Putamen (tissue), 1 donor: Measurements from ENCODE around the gene COL6A3.

ENCODE experiments used
- DNase-seq: peaks from one replicate; pipeline ENCODE4 v3.0.0-alpha.2; 2016; ENCODE audit warnings: low spot score

Gene COL6A3

DNA sequence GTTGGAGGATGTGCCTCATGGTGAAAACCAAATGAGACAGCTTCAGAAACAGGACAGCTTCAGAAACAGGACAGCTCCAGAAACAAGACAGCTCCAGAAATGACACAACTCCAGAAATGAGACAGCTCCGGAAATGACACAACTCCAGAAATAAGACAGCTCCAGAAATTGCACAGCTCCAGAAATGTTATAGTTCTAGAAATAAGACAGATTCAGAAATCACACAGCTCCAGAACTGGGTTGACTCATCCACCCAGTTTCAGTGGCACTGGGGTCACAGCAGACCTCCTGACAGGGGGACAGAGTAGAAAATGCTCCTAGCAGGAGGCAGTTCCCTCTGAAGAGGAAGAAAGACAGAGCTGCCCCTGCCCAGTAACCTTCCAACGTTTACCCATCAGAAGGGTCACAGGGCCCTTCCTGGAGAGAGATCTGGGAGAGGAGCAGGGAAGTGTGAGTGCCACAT, 26.9 kb upstream of the COL6A3 start:
- DNase-seq = no peak

DNA sequence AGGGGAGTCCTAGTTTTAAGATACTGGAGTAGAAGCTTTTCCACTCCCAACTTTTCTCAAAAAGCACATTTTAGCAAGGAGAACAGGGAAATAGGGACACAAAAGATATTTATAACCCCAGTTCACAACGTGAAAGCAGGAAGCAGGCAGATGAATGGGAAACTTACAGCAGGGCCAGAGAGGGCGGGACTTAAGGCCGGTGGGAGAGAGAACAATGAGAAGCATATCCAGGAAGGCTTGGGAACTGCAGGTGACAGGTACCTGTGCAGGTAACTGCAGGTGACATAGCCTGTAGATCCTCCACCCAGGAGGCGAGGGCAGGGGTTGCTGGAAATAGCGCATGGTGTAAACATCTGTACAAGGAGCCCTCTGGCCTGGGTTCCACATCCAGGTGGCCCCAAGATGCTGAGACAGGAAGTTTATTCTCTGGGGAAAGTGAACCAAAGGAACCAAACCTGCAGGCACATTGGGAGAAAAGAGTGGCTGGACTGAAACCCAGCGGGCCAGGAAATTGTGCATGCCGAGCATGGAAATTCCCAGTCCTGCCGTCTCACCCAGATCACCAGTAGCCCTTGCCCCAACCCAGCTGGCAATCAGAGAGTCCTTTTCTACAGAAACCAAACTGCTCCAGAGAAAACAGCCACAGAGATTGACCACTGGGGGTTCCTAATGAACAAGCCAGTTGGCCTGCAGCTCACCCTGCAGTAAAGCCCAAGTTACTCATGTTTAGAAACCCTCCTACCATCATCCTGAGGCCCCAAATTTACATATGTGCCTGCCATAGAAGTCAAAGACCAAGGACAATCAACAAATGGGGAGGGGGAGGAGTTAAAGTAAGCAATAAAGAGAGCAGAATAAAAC, 24.3 kb upstream of the COL6A3 start:
- no peak for DNase-seq

DNA sequence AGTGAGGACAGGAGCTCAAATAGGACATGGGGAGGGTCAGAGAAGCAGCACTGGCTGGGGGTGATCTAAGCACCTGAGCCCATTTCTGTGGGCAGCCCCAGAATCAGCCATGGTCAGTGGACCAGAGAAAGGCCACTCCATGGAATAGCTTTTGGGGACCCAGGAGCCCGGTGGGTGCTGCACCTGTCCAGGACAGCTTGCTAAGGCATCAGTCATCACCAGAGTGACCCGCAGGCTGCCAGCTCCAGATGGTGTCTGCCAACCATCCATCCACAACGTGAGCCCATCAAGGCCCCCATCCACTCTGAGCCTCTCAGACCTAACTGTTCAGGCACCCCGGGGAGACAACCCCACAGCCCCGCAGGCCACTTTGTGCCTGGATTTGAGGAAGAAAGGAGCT, 23.6 kb upstream of the COL6A3 start:
- no peak for DNase-seq

DNA sequence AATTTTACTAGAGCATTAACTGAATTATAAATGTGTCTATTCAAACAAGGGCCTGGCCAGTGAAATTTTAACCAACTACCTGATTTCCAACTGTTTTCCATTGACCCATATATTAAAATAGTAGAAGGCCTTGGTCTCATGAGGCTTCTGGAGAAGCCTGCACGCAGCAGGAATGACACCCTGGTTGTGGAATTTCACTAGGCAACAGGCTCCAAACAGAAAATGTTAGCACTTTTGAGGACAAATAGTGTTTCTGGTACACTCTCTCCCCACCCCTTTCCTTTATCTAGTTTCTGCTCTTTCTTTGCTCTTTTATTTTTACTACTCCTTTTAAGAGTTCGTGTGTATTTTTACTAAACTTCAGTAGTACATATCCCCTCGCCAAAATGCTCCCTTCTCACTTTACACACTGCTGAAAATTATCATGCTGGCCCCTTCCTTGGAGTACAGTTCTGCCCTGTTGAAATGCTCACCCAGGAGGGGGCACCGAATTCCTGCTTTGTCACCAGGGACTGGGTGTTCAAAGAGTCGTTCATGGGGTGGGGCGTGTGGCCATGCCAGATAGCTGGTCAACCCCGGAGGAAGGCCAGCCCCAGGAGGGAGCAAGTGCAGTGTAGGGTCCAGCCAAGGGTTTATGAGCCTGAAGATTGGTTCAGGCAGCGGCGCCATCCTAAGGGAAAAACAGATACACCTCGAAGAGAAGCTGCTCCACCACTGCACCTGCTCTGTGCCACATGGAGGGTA, 22.1 kb upstream of the COL6A3 start:
- DNase-seq = no peak

DNA sequence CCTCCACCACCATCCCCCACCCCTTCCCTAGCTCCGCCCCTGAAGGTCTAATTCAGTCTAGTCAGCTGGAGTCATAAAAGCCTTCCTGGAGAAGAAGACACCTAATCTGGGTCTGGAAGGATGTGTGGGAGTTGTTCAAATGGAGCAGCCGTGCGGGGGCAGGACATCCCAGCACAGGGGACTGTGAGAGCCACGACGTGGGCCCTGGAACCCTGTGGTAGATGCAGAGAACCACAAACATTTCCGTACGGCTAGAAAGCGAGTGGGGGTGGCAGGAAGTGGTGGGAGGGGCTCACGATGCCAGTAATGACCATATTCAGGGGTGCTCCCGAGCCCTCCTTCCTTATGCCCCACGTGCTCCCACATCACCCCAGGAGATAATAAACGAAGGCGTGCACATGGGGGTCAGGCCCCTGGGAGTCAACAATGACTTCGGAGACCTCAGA, 20.9 kb upstream of the COL6A3 start:
- DNase-seq = peak; percentile 34

DNA sequence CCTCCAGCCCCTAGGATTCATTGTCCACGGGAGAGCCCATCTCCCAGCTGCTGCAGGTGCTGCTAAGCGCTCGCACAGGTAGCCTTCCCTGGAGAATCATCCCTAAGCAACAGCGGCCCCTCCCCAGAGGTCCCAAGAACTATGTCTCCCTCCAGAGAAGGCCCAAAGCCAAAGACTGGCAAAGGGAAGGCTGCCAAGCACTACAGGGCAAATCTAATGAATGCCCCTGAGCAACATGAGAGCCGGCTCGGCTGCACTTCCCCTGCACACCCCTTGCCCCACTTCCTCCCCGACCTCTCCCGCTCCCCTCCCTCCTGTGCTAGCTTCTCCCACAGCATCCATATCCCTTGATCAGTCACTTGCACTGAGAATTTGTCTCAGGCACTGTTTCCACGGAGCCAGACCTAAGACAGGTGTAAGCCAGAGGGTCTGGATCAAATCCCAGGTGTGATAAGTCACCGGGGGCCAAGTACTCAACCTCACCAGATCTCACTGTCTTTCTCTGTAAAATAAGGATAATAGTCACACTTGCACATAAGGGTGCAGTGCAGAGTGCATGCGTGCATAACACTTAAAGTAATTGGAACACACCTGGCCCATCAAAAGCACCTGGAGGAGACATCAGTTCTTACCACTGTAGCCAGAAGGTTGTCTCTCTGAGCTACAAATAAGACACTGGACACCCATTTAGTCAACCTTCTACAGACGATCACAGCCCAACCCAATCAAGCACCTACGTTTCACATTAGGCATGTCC, 20.1 kb upstream of the COL6A3 start:
- no peak for DNase-seq

DNA sequence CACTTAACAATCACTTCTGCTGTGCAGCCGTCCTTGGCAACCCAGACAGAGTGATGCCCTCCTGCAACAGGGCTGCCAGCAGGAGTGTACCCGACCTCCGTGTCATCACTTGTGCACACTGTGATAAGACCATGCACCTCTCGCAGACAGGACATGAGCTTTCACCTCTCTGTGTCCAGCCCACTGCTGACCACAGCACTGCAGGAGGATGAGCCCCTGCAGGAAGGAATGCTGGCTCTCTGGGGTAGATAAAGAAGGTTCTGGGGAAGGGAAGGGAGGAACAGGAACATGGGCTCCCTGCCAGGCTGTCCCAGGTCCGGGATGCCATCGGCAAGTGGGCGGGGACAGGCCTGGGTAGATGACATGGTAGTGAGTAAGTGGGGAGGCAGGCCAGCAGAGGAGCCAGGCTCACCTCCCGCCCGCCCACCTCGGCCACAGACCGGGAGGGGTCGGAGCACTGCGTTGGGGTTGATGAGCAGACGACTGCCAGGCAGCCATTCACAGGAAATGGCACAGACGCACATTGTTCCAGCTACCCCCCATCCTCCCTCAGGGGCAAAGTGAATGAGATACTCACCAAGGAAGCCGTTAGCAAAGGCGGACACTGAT, 18.6 kb upstream of the COL6A3 start:
- DNase-seq = no peak

DNA sequence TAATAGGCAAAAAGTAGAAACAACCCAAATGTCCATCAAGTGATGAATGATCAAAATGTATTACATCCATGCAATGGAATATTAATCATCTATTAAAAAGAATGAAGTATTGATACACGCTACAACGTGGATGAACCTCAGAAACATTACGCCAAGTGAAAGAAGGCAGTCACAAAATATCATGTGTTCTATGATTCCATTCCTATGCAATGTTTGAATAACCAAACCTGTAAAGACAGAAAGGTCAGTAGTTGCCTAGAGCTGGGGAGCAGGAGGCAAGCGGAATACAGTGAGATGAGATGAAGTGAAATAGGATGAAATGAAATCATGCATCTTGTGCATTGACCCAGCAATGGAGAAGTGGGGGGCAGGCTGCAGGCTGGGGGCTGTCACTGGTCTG, 17.9 kb upstream of the COL6A3 start:
- no peak for DNase-seq

DNA sequence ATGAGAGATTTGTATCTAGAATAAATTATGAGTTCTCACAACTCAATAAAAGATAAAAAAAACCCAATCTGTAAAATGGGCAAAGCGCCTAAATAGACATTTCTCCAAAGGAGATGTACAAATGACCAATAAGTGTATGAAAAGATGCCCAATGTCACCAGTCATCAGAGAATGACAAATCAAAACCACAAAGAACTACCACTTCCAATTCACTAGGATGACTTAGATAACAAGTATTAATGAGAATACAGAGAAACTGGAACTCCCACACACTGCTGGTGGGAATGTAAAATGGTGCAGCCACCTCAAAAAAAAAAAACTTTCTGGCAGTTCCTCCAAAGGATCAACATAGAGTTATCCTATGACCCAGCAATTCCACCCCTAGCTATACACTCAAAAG, 17.4 kb upstream of the COL6A3 start:
- no peak for DNase-seq

DNA sequence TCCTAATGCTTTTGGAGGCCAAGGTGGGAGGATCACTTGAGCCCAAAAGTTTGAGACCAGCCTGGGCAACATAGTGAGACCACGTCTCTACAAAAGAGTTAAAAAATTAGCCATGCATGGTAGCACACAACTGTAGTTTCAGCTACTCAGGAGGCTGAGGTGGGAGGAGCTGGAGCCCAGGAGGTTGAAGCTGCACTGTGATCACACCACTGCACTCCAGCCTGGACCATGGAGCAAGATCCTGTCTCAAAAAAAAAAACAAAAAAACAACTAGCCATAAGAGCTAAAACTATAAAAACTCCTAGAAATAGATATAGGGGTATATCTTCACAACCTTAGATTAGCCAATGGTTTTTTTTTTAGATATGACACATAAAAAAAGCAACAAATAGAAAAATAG, 16.9 kb upstream of the COL6A3 start:
- DNase-seq = no peak

DNA sequence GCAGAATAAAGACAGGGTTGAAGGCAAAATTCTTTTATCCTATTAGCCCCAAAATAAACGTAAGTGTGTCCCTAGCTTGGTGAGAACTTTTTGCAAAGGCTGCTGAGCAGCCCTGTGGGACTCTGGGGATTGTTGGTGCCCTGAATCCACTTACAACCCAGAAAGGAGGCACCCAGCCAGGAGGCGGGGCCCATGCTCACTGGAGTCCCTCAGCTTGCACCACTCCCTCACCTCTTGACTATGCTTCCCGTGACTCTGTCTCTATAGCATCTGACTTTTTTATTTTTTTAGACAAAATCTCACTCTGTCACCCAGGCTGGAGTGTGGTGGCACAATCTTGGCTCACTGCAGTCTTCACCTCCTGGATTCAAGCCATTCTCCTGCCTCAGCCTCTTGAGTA, 15.8 kb upstream of the COL6A3 start:
- DNase-seq = no peak

DNA sequence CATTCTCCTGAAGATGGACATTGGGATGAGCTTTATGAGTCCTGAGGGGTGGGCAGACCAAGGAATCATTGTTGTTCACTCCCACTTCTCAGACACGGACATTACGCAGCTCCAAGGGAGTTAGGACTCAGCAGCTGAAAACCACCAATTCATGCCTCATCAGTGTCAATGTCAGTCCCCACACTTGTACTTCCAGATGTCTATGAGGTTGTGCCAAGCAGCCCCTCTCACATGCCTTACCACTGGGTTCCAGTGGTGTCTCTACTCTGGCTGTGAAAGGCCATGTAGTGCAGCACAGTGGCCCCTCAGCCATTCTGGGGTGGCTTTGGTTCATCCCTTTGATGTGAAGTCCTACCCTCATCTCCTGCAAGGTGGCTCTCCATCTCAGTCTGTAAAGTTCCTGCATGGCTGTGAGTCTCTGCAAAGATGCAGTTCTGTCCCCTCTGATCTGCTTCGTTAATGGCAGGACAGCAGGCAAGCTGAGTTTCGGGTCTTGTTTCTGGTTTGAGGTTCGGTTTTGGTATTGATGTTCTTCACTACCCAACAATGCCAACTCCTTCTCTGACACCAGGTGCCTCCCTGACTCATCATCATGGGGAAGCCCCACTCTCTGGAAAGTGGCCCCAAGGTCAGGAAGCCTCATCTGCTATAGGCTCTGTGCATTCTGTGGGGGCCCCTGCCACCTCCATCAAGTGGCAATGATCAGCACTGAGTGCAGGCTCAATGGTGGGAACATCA, 14.0 kb upstream of the COL6A3 start:
- DNase-seq = no peak

DNA sequence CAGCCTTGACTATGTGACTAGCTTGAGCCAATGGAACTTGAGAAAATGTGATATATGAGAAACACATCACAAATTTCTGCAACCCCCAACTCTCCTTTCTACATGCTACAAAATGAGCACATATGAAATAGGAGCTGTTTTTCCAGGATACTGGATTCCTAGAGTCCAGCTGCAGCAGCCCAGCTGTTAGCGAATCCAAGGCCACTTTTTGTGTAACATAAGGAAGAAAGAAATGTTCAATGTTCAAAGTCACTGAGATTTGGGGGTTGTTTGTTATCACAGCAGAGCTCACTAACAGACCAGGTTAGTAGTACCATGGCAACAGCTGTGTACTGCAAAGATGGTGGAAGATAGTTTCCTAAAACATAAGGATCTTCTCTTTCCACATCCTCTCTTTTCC, 12.6 kb upstream of the COL6A3 start:
- DNase-seq = no peak

DNA sequence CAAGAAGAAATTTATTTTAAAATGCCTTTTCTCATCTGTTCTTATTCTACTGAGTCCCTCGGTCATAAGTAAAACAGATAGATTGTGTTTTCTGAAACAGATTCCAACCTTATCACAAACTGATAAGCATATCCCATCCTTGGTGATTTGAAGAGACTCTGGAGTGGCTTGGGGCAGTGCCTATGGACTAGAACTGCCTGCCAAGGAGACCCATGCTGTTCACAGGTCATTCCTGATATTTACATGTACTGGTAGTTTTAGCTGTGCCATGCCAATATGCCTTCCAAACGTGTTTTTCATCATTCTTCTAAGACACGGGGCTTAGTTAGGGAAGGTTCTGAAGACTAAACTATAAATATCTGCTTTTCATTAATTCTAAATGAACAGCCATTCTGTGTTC, 11.4 kb upstream of the COL6A3 start:
- DNase-seq = no peak

DNA sequence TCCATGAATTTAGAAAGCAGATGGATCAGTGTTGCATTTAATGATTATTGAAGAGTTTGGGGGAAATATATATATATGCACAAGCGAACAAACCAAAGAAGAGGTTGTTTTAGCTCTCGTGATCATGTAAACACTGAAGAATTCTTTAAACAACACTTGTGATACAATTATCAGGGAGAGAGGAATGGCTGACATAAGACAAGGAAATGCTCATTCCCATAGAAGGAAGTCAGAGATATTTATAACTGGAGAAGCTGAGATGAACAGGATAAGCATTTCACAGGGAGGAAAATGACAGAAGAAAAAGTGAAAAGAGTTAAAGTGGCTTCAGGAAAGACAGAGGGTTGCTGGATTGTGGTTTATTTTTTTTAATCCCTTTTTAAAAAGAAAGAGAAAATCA, 10.6 kb upstream of the COL6A3 start:
- no peak for DNase-seq

DNA sequence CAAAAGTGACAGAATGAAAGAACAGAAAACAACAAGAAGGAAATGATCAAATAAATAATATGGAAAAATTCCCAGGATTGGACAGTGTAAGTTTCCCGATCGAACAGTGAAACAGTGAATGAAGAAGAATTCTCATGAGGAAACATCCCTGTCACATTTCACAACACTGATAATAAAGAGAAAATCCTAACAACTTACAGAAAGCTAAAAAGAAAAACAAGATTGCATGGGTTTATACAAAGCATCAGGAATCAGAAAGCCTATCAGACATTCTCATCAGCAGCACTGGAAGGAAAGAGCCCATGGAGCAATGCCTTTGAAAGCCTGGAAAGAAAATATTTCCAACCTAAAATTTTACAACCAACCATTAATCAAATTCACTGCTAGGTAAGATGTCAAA, 9.9 kb upstream of the COL6A3 start:
- DNase-seq = no peak

DNA sequence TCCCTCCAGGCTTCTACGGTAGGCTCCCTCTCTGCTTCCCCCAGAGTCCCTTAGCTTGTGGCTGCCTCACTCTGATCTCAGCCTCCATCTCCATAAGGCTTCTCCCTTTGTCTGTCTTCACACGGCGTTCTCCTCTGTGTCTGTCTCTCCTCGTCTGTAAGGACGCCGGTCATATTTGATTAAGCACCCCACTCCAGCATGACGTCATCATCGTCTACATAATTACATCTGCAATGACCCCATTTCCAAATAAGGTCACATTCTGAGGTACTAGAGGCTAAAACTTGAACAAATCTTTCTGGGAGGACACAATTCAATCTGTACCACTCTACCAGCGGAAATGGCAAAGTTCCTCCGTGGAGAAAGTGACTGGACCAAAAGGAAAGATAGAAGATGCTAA, 8.3 kb upstream of the COL6A3 start:
- no peak for DNase-seq

DNA sequence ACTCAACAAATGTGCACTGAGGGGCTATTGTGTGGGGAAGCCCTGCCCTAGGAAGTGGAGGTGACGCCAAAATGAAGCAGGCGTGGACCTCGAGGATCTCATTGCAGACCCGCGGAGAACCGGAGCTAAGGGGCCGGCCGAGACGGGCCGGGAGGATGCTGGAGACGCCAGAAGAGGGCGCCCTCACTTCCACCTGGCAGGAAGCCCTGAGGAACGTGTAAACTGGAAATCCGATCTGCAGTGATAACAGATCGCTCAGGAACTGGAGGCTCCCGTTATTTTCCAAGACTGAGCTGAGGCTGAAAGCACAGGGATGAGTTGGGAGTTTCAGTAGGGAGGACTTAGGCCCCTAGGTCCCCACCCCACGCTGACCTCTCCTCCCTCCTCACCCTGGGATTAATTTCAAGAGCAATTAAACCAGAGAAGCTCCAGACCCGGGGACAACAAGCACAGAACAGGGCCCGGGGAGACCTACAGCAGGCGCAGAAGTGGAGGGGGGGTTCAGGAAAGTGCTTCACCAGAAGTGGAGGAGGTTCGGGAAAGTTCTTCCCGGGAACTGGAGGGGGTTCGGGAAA, 7.7 kb upstream of the COL6A3 start:
- peak; percentile 34 for DNase-seq

DNA sequence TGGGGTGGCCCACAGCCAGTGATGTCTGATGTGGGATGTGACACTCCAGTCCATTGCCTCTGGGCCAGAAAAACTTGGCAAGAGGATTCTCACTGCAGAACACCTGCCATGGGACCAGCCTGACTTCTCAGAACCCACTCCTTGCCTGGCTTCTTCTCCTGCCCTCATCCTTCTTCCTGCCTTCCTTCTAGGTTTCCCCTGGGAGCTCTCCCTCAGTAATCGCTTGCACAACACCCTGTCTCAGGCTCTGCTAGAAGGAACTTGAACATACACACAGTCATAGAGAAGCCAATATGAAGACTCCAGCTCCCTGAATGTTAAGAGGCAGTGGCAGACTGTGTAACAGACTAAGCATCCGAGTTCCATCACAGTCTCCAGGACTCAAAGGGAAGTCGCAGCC, 4.3 kb upstream of the COL6A3 start:
- DNase-seq = no peak

DNA sequence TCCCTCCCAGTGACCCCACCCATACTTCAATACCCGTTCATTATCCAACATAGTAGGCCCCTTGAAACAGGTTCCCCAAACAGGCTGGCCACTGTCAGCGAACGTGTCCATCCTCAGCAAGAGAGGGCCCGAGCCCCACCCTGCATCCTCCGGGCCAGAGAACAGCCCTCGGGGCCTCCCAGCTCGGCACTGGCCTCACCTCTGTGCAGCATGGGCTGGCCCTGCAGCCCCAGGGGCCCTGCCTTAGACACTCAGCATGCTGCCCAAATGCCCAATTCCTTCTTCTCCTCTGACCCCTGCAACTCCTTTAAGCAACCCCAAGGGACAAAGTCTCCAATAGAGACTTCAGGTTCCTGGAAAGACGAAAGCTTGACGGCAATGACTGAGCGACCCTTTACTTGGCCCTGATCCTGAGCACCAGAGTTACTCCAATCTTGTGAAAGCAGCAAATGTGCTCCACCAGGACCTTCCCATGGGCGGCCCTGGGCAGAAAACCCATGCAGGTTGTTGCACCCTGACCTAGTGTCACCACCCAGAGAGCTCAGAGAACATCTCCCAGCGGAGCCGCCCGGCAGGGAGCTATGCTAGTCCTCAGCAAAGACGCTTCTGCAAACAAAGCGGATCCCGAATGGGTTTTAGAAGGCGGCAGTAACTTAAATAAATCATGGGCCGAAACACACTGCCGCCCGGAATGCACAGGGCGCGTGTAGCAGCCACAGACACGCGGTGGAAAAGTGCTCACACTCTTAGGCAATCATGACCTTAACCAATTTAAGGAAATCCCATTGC, 782 bp downstream of the COL6A3 start:
- no peak for DNase-seq
